CD4-positive, alpha-beta T cell (primary cell): ENCODE measurements around the gene LRP1B. TPM values are rescaled to one million over a fixed set of nuclear protein-coding genes. Genes with fewer than 3 reads are reported as not detected.

ENCODE experiments used
- ATAC-seq: fragments of 200-7000 bp; cut with Tn5 transposase; one replicate; pipeline ENCODE4 v1.10.0; 2022; ENCODE audit warnings: mild to moderate bottlenecking; ENCODE audit not compliant: poor library complexity
- CTCF ChIA-PET: fragments of 350-600 bp; sonication (Branson Sonifier 250); formaldehyde crosslinking; loops from one replicate; lab custom pipeline; 2021; ENCODE audit warnings: antibody characterized with exemption, inconsistent platforms; lab: Charles Lee
- POLR2A ChIA-PET: fragments of 350-600 bp; sonication (Branson Sonifier 250); formaldehyde crosslinking; loops from one replicate; lab custom pipeline; 2021; ENCODE audit warnings: antibody characterized with exemption, inconsistent platforms; lab: Charles Lee
- DNase-seq, 14 experiments: peaks; one replicate each; pipeline ENCODE4 v3.0.0-alpha.2; 2013 to 2020; ENCODE audit warnings: mixed read lengths in 2 of 14
- H3K27ac ChIP-seq, 2 donors: one replicate each; pipeline versions ENCODE4 v1.5.1 to v1.7.0; 2013; ENCODE audit warnings: low read length in 2 of 2, low read depth in 1 of 2, mild to moderate bottlenecking in 1 of 2
- H3K27me3 ChIP-seq, 2 experiments: 1 replicate in 1 of 2; 2 replicates in 1 of 2; pipeline versions ENCODE4 v1.6.1 to v1.7.0; 2013; ENCODE audit warnings: low read length in 2 of 2, control low read depth in 1 of 2, mild to moderate bottlenecking in 1 of 2, moderate library complexity in 1 of 2; ENCODE audit not compliant: insufficient read depth in 2 of 2, control insufficient read depth in 1 of 2
- H3K36me3 ChIP-seq: one replicate; pipeline ENCODE4 v1.6.1; 2013; ENCODE audit warnings: low read length, control low read depth; ENCODE audit not compliant: insufficient read depth
- H3K4me1 ChIP-seq: one replicate; pipeline ENCODE4 v1.6.1; 2013; ENCODE audit warnings: low read length, control low read depth; ENCODE audit not compliant: insufficient read depth
- H3K4me3 ChIP-seq: one replicate; pipeline ENCODE4 v1.5.1; 2013; ENCODE audit warnings: mild to moderate bottlenecking, low read length, moderate library complexity
- H3K9me3 ChIP-seq, 2 experiments: 1 replicate in 1 of 2; 2 replicates in 1 of 2; pipeline versions ENCODE4 v1.6.1 to v1.7.0; 2013; ENCODE audit warnings: low read length in 2 of 2, mild to moderate bottlenecking in 2 of 2, control low read depth in 1 of 2, moderate library complexity in 1 of 2; ENCODE audit not compliant: control insufficient read depth in 1 of 2, insufficient read depth in 1 of 2
- H3K27ac Mint-ChIP-seq: one replicate; pipeline ENCODE4 v1.8.0; 2020; ENCODE audit warnings: mixed read lengths
- H3K27me3 Mint-ChIP-seq: one replicate; pipeline ENCODE4 v1.8.0; 2021; ENCODE audit warnings: mixed read lengths
- H3K36me3 Mint-ChIP-seq: one replicate; pipeline ENCODE4 v1.8.0; 2021; ENCODE audit warnings: low read depth, mixed read lengths
- H3K4me1 Mint-ChIP-seq: one replicate; pipeline ENCODE4 v1.8.0; 2021; ENCODE audit warnings: low read depth, mixed read lengths
- H3K4me3 Mint-ChIP-seq: one replicate; pipeline ENCODE4 v1.8.0; 2020; ENCODE audit warnings: mild to moderate bottlenecking, mixed read lengths
- H3K9me3 Mint-ChIP-seq: one replicate; pipeline ENCODE4 v1.8.0; 2020; ENCODE audit warnings: mixed read lengths
- CTCF ChIP-seq: fragments of 200-600 bp; IDR thresholded peaks from one replicate; pipeline ENCODE4 v1.8.0; 2022; ENCODE audit warnings: antibody characterized with exemption, mild to moderate bottlenecking
- intact Hi-C, 2 experiments: fragments of 100-400 bp; cut with DNase I in 1 of 2; cut with micrococcal nuclease in 1 of 2; formaldehyde crosslinking; loops; one replicate each; pipeline versions ENCODE4 v1.15.1 to v1.9.0; 2023 to 2025; cut with DNase I, micrococcal nuclease
- total RNA-seq, 174 experiments: library from RNA in 2 of 174; stranded (reverse) in 2 of 174; gene quantifications; one replicate each; pipeline ENCODE4 v1.2.3 and lab custom pipeline; 2021 to 2026

LRP1B gene
- total RNA-seq, 2 experiments from 2014 or later, result not detected

GRCh38 chr2:140234116-140234515, 1896.7 kb downstream of the LRP1B start:
- Mint-ChIP-seq H3K4me1 (no peaks in the 10 kb centered on the region), H3K36me3 (no peaks in the 10 kb centered on the region), H3K9me3 (no peaks in the 10 kb centered on the region), H3K27me3 (no peaks in the 10 kb centered on the region), H3K4me3 (no peak overlapping the region), H3K27ac (no peak overlapping the region)
- Histone ChIP-seq H3K27me3 (no peaks in the 10 kb centered on the region), H3K4me1 (no peaks in the 10 kb centered on the region), H3K4me3 (no peak overlapping the region), H3K9me3 (no peaks in the 10 kb centered on the region), H3K27ac (no peak overlapping the region), H3K36me3 (no peaks in the 10 kb centered on the region)
- ATAC-seq (no peak), DNase-seq (no peak)
- ChIA-PET CTCF (no interaction called here), POLR2A (no interaction called here)
- intact Hi-C loops, result no loop called here
- TF ChIP-seq CTCF, result no peak

GRCh38 chr2:140210963-140211362, 1919.9 kb downstream of the LRP1B start:
- Mint-ChIP-seq H3K9me3 (peaks cover 7% of the 10 kb centered on the region), H3K4me1 (no peaks in the 10 kb centered on the region), H3K27me3 (no peaks in the 10 kb centered on the region), H3K36me3 (no peaks in the 10 kb centered on the region), H3K27ac (no peak overlapping the region), H3K4me3 (no peak overlapping the region)
- TF ChIP-seq CTCF, result no peak
- DNase-seq (no peak), ATAC-seq (no peak)
- no peaks in the 10 kb centered on the region for H3K36me3 ChIP-seq
- intact Hi-C loops, result no loop called here
- no peaks in the 10 kb centered on the region for H3K27me3 ChIP-seq
- H3K9me3 ChIP-seq, result peaks cover 0 to 4% of the 10 kb centered on the region in 2 experiments
- H3K4me3 ChIP-seq, result no peak overlapping the region
- ChIA-PET CTCF (no interaction called here), POLR2A (no interaction called here)
- H3K27ac ChIP-seq, result no peak overlapping the region
- no peaks in the 10 kb centered on the region for H3K4me1 ChIP-seq

- TF ChIP-seq CTCF, result no peak
Measured at GRCh38 chr2:140205093-140205492, 1925.7 kb downstream of the LRP1B start.

More at GRCh38 chr2:140205093-140205492, 1925.7 kb downstream of the LRP1B start:
- Histone ChIP-seq H3K4me3 (no peak overlapping the region), H3K27me3 (no peaks in the 10 kb centered on the region), H3K36me3 (no peaks in the 10 kb centered on the region), H3K4me1 (no peaks in the 10 kb centered on the region), H3K27ac (no peak overlapping the region), H3K9me3 (no peaks in the 10 kb centered on the region)
- Mint-ChIP-seq H3K27ac (no peak overlapping the region), H3K4me3 (no peak overlapping the region), H3K36me3 (no peaks in the 10 kb centered on the region), H3K4me1 (no peaks in the 10 kb centered on the region), H3K27me3 (no peaks in the 10 kb centered on the region), H3K9me3 (peaks cover 7% of the 10 kb centered on the region)
- intact Hi-C loops, result no loop called here
- POLR2A ChIA-PET, result no interaction called here
- DNase-seq (no peak), ATAC-seq (no peak)
- CTCF ChIA-PET, result no interaction called here
